ENCODE results near the gene PRDM16.

PRDM16 gene

GRCh38 chr1:3429320-3429719 lies 360.3 kb downstream of the PRDM16 start:
- DNase-seq (ENCODE audit: low read depth in 2 of 2), result no peak

DNA sequence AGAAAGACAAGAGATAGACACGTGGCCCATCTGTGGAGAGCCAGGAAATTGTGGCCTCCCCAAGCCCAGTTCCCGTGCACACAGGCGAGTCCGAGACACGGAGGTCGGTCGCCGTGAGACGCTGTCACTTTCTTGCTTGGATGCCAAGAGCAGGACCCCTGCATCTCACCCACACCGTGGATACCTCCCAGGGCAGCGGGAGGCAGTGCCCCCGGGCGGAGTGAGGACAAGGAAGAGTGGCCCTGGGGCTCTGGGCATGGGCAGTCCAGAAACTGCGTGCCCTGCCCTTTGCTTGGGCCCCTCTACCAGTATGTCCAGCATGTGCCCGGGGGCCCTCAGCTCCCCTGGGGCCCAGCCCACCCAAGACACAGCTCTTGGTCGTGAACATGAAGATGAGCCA lies 360.8 kb downstream of the PRDM16 start:
- DNase-seq (ENCODE audit: low read depth in 2 of 2), result no peak

- no peak for DNase-seq (ENCODE audit: low read depth in 2 of 2)
Observed at GRCh38 chr1:3430406-3430805, 361.4 kb downstream of the PRDM16 start.

- no peak for DNase-seq (ENCODE audit: low read depth in 2 of 2)
Observed at GRCh38 chr1:3430820-3431219, 361.8 kb downstream of the PRDM16 start.

GRCh38 chr1:3431266-3431665 lies 362.3 kb downstream of the PRDM16 start:
- no peak for DNase-seq (ENCODE audit: low read depth in 2 of 2)

GRCh38 chr1:3431686-3432085 lies 362.7 kb downstream of the PRDM16 start:
- DNase-seq (ENCODE audit: low read depth in 2 of 2), result no peak

DNA sequence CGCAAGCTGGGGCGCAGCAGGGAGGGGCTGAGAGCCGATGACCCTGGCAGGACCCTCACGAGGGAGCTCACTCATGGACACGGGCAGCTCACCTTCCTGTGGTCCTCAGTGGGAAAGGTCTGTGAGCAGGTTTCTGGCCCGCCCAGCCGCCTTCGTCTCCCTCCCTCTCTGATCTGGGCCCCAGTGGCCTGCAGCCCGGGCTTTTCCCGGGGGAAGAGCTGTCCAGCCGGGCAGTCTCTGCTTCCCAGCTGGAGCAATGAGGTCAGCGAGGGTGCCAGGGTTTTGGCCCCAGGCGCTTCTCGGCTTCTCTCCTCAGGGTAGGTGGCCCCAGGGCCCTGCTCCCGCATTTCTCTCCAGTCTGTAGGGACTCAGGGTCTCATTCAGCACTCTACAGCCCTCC lies 363.3 kb downstream of the PRDM16 start:
- DNase-seq (ENCODE audit: low read depth in 2 of 2), result no peak

- no peak for DNase-seq (ENCODE audit: low read depth in 2 of 2)
Observed at GRCh38 chr1:3433076-3433475, 364.1 kb downstream of the PRDM16 start.

DNA sequence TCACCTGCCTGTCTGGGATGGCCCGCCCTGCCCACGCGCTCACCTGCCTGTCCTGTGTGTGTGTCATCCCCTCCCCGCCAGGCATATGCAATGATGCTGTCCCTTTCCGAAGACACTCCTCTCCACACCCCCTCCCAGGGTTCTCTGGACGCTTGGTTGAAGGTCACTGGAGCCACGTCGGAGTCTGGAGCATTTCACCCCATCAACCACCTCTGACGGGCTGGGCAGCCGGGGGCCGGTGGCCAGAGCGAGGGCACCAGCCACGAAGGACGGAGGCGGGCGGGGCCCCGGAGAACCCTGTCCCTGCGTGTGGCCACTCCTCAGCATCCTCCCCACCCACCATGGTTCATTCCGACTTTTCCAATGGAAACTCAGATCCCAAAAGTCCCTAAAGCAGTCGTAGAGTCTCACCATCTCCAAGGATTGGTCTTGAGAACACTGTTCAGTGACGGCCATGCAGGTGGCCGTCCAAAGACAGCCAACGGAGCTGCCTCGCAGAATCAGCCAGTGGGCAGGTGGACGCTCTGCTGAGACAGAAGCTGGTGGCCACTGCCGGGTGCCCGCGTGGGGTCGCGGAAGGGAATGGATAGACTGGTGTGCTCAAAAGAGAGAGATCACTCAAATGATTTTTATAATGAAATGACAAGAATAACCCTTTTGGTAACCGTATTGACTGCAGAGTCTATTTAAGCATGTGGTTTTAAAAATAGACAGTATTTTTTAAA lies 364.8 kb downstream of the PRDM16 start:
- no peak for DNase-seq (ENCODE audit: low read depth in 2 of 2)

- no peak for DNase-seq (ENCODE audit: low read depth in 2 of 2)
Observed at GRCh38 chr1:3434406-3435110, 365.6 kb downstream of the PRDM16 start.

DNA sequence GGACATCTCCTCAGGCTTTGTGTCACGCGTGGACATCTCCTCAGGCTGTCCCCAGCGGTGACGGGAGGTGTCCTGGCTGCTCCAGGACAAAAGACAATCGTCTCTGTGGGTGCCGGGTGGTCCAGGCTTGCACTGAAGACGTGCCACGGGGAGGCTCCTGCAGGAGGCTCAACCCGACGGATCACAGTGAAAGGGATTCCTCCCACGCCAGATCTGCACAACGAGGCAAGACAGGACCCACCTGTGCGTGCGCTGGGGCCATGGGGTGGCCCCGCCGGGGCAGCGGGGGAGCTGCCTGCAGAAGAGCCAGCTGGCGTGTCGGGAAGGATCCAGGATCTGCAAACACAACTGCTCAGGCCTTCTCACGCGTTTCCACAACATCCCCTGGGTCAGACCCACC lies 366.7 kb downstream of the PRDM16 start:
- no peak for DNase-seq (ENCODE audit: low read depth in 2 of 2)

- no peak for DNase-seq (ENCODE audit: low read depth in 2 of 2)
Observed at GRCh38 chr1:3436451-3436850, 367.4 kb downstream of the PRDM16 start.

GRCh38 chr1:3436901-3437300 lies 367.9 kb downstream of the PRDM16 start:
- DNase-seq (ENCODE audit: low read depth in 2 of 2), result no peak

GRCh38 chr1:3438661-3439180 lies 369.7 kb downstream of the PRDM16 start:
- DNase-seq (ENCODE audit: low read depth in 2 of 2), result no peak

DNA sequence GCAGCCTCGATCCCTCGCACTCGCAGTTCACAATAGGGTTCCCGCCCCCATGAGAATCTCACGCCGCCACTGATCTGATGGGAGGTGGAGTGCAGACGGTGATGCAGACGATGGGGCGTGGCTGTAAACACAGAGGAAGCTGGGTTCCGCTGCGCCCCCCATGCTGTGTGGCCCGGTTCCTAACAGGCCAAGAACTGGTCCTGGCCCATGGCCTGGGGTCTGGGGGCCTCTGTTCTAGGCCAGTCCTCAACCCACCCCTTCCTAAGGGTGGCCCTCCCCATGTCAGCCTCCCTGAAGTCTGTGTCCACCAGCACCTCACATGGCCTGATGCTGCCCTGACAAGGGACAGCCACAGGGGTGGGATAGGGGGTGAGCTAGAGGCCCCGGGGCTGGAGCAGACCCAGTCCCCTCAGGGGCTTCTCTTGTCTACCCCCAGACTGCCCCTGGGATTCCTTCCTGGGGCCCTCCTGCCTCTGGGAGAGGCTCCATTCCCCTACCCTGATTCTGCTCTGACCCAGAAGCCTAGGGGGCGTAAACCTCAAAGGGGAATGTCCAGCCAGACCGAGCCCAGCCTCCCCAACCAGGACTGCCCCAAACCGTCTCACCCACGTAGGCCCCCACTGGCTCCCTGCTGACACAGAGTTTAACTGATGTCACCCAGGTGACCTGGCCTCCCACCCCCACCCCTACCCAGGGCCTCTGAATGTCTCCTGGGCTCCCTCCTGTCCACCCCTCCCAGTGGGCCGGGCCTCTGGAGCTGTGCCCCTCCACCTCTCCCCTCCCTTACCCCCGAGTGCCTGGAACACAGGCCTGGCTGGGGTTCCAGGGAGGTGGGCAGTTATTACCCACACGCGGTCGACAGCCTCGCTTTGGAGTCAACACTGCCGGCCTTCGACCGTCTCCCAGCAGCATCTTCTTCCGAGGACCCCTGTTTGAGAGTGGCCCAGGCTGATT lies 370.6 kb downstream of the PRDM16 start:
- DNase-seq (ENCODE audit: low read depth in 2 of 2), result no peak

- DNase-seq (ENCODE audit: low read depth in 2 of 2), result no peak
Observed at GRCh38 chr1:3440300-3440681, 371.3 kb downstream of the PRDM16 start.

- no peak for DNase-seq (ENCODE audit: low read depth in 2 of 2)
Observed at GRCh38 chr1:3440711-3441409, 371.9 kb downstream of the PRDM16 start.

- no peak for DNase-seq (ENCODE audit: low read depth in 2 of 2)
Observed at GRCh38 chr1:3441410-3441847, 372.4 kb downstream of the PRDM16 start.

DNA sequence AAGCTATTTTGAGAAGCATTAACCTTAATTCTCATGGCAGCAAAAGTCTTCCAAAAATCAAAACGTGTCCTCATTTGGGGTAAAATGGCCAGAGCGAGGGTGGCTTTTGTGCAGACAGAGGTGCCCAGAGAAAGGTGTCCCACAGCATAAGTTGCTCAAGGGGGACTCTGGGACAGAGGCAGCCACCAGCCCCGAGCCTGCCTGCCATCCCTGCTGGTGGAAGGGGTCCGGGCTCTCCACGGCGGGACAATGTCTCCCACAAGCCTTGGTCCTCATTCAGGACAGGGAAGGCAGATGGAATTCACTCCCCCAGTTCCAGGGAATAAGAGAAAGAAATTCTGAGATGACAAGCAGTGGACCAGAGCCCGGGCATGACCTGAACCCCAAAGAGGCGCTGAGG lies 372.9 kb downstream of the PRDM16 start:
- DNase-seq (ENCODE audit: low read depth in 2 of 2), result no peak

- no peak for DNase-seq (ENCODE audit: low read depth in 2 of 2)
Observed at GRCh38 chr1:3442331-3442730, 373.3 kb downstream of the PRDM16 start.

DNA sequence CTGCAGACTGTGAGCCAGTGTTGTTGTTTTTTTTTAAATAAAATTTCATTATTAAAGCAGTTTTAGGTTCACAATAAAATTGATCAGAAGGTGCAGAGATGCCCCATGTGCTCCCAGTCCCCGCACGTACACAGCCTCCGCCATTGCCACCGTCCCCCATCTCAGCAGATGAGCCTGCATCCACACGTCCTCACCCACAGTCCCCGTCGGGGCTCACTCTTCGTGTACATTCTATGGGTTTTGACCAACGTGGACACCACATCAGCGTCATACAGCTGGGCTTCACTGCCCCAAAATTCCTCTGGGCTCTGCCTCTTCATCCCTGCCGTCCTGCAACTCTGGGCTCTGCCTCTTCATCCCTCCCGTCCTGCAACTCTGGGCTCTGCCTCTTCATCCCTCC lies 373.9 kb downstream of the PRDM16 start:
- DNase-seq (ENCODE audit: low read depth in 2 of 2), result no peak

DNA sequence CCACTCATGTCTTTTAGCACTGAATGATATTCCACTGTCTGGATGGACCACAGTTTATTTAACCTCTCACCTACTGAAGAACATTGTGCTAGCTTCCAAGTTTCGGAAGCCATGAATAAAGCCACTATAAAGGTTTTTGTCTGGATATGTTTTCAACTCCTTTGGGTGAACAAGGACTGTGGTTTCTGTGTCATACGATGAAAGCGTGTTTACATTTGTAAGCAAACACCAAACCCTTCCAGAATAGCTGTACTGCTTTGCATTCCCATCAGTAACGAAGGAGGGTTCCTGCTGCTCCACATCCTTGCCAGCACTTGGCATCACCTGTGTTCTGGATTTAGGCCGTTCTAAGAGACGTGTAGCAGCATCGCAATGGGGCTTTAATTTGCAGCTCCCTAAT lies 374.8 kb downstream of the PRDM16 start:
- no peak for DNase-seq (ENCODE audit: low read depth in 2 of 2)

Measured in stimulated activated CD8-positive, alpha-beta memory T cell treated with anti-CD3 and anti-CD28 coated beads, Interleukin-7, amount 100 ng/mL, for 4 hours (primary cell).